HG02970 (cell line): Measurements from ENCODE around the gene KIRREL2.
"Not testable (repeated sequence)": the region's sequence is repeated elsewhere in the genome, so short reads cannot be mapped to it uniquely, and the experiment has no call there.

Source experiments
- ATAC-seq: cut with Tn5 transposase; IDR thresholded peaks from one replicate; pipeline ENCODE4 v1.9.1; 2021; ENCODE audit warnings: mild to moderate bottlenecking, moderate library complexity, moderate number of reproducible peaks; ENCODE audit not compliant: unreplicated experiment, low FRiP score

KIRREL2 gene

GRCh38 chr19:35856546-35857149 is at the start of gene KIRREL2:
TSS of gene KIRREL2 (plus strand) at chr19:35856911. CDS start at chr19:35857120, 209 bp downstream.
- no peak for ATAC-seq

DNA sequence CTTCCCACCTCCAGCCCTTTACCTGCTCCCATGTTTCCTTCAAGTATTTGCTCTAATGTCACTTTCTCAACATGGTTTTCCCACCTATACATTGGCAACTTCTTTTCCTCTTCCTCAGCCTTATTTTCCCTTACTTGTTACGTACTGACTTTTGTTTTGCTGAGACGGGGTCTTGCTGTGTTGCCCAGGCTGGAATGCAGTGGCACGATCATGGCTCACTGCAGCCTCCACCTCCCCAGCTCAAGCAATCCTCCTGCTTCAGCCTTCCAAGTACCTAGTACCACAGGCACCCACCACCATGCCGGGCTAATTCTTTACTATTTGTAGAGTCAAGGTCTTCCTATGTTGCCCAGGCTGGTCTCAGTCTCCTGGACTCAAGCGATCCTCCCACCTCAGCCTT is 49.1 kb upstream of the KIRREL2 start:
- no peak for ATAC-seq

- ATAC-seq: no peak
Measured at GRCh38 chr19:35811317-35812219, 45.1 kb upstream of the KIRREL2 start.

DNA sequence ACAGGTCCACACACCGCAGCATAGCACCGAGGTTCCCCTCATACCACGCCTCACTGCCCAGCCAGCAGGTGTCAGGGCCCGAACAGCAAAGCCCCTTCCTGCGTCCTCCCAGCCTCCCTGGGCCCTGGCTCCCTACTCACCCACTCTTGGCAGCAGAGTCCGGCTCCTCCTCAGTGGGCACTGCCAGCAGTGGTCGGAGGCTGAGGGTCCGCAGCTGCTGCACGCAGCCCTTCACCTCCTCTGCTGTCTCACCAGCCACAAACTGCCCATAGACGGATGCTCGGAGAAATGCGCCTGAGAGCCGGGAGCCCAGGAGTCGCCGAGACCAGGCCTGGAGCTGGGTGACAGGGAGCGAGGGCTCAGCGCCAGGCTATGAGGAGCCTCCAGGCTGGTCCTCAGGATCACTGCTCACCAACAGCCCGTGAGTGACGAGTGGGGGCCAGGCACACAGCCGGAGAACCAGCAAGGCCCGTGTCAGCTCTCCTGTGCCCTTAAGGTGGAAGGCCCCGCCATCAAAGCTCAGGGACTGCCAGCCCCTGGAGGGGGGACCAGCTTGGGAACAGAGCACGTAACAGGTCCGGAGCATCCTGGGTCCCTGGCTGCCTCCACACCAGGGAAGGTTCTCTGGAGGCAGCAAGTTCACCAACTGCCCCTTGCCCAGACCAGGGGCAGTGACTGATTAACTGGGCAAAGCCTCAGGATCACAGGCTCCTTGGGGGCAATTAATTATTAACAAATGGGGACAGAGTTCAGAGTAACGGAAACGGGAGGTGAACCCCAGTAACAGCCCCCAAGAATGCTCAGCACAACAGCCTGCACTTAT is 44.3 kb upstream of the KIRREL2 start, which contains the start of gene PRODH2:
PRODH2 (minus strand) TSS at position 626 of the 823 bp plus-strand sequence; CDS start at position 586, 40 bp downstream.
- no peak for ATAC-seq

GRCh38 chr19:35813043-35813890 is 43.4 kb upstream of the KIRREL2 start:
- ATAC-seq: no peak

- no peak for ATAC-seq
Measured at GRCh38 chr19:35816262-35816661, 40.4 kb upstream of the KIRREL2 start.

- ATAC-seq: no peak
Measured at GRCh38 chr19:35816846-35817245, 39.9 kb upstream of the KIRREL2 start.

GRCh38 chr19:35818445-35818844 is 38.3 kb upstream of the KIRREL2 start:
- no peak for ATAC-seq

GRCh38 chr19:35822579-35822978 is 34.1 kb upstream of the KIRREL2 start:
- no peak for ATAC-seq

DNA sequence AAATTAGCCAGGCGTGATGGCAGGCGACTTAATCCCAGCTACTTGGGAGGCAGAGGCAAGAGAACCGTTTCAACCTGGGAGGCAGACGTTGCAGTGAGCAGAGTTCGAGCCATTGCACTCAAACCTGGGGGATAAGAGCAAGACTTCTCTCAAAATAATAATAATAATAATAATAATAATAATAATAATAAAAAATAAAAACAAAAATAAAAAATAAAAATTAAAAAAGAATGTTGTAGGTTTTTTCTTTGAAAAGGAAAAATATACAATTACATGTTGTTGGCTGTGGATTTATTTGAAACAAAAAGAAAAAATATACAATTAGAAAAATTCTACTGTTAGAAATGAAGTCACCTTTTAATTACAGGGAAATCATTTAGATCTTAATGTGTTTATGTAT is 32.6 kb upstream of the KIRREL2 start:
- ATAC-seq: no peak

GRCh38 chr19:35828692-35829301 is 27.9 kb upstream of the KIRREL2 start:
- ATAC-seq: no peak

- ATAC-seq: no peak
Measured at GRCh38 chr19:35830986-35831385, 25.7 kb upstream of the KIRREL2 start.

GRCh38 chr19:35832054-35832453 is 24.7 kb upstream of the KIRREL2 start:
- ATAC-seq: no peak

DNA sequence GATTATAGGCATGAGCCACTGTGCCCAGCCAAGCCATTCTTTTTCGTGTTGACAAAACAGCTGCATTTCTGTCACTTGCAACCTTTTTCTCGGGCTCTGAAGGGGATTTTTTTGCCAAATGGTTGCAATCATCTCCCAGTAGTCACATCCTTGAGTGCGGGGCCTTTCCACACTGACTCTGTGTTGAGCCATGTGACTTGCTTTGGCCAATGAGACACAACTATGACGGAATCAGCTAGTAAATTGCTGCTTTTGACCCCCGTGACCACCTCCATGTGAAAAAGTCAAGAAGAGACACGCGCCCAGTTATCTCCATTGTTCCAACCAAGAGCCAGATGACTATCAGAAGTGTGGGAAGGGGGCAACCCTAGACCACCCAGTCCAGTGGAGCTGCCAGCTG is 22.7 kb upstream of the KIRREL2 start:
- ATAC-seq: no peak

DNA sequence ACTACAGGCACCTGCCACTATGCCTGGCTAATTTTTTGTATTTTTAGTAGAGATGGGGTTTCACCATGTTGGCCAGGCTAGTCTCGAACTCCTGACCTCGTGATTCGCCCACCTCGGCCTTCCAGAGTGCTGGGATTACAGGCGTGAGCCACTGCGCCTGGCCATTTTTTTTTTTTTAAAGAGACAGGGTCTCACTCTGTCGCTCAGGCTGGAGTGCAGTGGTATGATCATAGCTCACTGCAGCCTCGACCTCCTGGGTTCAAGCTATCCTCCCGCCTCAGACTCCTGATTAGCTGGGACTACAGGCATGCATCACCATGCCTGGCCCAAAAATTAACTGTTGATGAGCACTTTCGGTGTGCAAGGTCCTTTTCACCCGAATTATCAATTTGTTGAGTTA is 20.6 kb upstream of the KIRREL2 start:
- ATAC-seq: not testable (repeated sequence)

- no peak for ATAC-seq
Measured at GRCh38 chr19:35841961-35842595, 14.6 kb upstream of the KIRREL2 start.

- ATAC-seq: no peak
Measured at GRCh38 chr19:35842666-35843272, 13.9 kb upstream of the KIRREL2 start.

GRCh38 chr19:35843676-35844481 is 12.8 kb upstream of the KIRREL2 start:
- ATAC-seq: no peak
